ENCODE results near the gene RGPD5.
"Not testable (repeated sequence)": the region's sequence is repeated elsewhere in the genome, so short reads cannot be mapped to it uniquely, and the experiment has no call there.

DNA sequence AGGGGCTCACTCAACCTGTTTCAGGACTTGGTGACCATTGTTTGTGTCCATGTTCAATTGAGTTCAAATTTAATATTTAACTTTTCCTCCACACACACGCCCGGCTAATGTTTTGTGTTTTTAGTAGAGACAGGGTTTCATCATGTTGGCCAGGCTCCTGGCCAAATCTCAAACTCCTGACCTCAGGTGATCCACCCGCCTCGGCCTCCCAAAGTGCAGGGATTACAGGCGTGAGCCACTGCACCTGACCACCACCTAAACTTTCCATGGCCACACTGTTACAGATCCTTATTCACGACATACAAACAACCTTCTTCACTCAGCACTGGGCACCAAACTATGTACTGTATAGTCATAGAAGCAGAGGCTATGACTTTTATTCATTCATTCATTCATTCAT lies 100.0 kb downstream of the RGPD5 start:
- TF ChIP-seq POLR2A (IDR thresholded peaks at IDR 0.05; ENCODE audit: control extremely low read depth in 1 of 2, low read depth in 2 of 2, low read length in 2 of 2); SUZ12 (IDR thresholded peaks at IDR 0.05; ENCODE audit: low read length); SRF (IDR thresholded peaks at IDR 0.05; ENCODE audit: low read depth, low read length); EP300 (IDR thresholded peaks at IDR 0.05; ENCODE audit: borderline replicate concordance in 1 of 2, low read depth in 2 of 2, low read length in 2 of 2); EZH2 (IDR thresholded peaks at IDR 0.05; ENCODE audit: low read depth, low read length, severe bottlenecking); TAF7 (optimal IDR thresholded peaks at IDR 0.05; ENCODE audit: borderline replicate concordance, low read depth, low read length); RFX5 (IDR thresholded peaks at IDR 0.05; ENCODE audit: borderline replicate concordance, low read depth, low read length); NANOG (IDR thresholded peaks at IDR 0.05; ENCODE audit: insufficient read depth, low read depth, low read length, poor library complexity, severe bottlenecking); SIN3A (conservative IDR thresholded peaks at IDR 0.05 in 1 of 2, IDR thresholded peaks at IDR 0.05 in 1 of 2; ENCODE audit: low read depth in 1 of 2, low read length in 2 of 2); CEBPB (IDR thresholded peaks at IDR 0.05; ENCODE audit: low read depth, low read length); RAD21 (IDR thresholded peaks at IDR 0.05 in 1 of 2, conservative IDR thresholded peaks at IDR 0.05 in 1 of 2; ENCODE audit: low read depth in 2 of 2, low read length in 2 of 2); MAX (IDR thresholded peaks at IDR 0.05): not testable (repeated sequence)
- TF ChIP-seq, protein P1, sequence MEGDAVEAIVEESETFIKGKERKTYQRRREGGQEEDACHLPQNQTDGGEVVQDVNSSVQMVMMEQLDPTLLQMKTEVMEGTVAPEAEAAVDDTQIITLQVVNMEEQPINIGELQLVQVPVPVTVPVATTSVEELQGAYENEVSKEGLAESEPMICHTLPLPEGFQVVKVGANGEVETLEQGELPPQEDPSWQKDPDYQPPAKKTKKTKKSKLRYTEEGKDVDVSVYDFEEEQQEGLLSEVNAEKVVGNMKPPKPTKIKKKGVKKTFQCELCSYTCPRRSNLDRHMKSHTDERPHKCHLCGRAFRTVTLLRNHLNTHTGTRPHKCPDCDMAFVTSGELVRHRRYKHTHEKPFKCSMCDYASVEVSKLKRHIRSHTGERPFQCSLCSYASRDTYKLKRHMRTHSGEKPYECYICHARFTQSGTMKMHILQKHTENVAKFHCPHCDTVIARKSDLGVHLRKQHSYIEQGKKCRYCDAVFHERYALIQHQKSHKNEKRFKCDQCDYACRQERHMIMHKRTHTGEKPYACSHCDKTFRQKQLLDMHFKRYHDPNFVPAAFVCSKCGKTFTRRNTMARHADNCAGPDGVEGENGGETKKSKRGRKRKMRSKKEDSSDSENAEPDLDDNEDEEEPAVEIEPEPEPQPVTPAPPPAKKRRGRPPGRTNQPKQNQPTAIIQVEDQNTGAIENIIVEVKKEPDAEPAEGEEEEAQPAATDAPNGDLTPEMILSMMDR (IDR thresholded peaks at IDR 0.05; ENCODE audit: control extremely low read depth in 1 of 3, insufficient read depth in 1 of 3, low read depth in 1 of 3, low read length in 3 of 3) = not testable (repeated sequence)

Data from H1 (cell line).